ENCODE measurements around the gene SH3PXD2A. TPM values are rescaled to one million over a fixed set of nuclear protein-coding genes. Genes with fewer than 3 reads are reported as not detected.
"Not testable (repeated sequence)": the region's sequence is repeated elsewhere in the genome, so short reads cannot be mapped to it uniquely, and the experiment has no call there.

The SH3PXD2A gene
- total RNA-seq, 1 donor from 2014 or later = 8.2 TPM

- DNase-seq (ENCODE audit: low read depth) = no peak
Measured at GRCh38 chr10:103666087-103666761, 189.2 kb downstream of the SH3PXD2A start.

GRCh38 chr10:103665162-103665889, 190.1 kb downstream of the SH3PXD2A start:
- no peak for DNase-seq (ENCODE audit: low read depth)

GRCh38 chr10:103663802-103664201, 191.6 kb downstream of the SH3PXD2A start:
- DNase-seq (ENCODE audit: low read depth) = no peak

GRCh38 chr10:103663236-103663635, 192.1 kb downstream of the SH3PXD2A start:
- no peak for DNase-seq (ENCODE audit: low read depth)

DNA sequence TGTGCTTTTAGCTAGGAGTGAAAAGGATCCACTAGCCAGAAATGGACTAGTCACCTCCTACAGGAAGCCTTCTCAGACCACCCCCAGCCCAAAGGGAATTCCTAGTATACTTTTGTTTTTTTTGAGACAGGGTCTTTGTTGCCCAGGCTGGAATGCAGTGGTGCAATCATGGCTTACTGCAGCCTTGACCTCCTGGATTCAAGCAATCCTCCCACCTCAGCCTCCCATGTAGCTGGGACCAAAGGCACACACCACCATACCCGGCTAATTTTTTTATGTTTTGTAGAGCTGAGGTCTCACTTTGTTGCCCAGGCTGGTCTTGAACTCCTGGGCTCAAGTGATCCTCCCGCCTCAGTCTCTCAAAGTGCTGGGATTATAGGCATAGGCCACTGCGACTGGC, 192.7 kb downstream of the SH3PXD2A start:
- not testable (repeated sequence) for DNase-seq (ENCODE audit: low read depth)

DNA sequence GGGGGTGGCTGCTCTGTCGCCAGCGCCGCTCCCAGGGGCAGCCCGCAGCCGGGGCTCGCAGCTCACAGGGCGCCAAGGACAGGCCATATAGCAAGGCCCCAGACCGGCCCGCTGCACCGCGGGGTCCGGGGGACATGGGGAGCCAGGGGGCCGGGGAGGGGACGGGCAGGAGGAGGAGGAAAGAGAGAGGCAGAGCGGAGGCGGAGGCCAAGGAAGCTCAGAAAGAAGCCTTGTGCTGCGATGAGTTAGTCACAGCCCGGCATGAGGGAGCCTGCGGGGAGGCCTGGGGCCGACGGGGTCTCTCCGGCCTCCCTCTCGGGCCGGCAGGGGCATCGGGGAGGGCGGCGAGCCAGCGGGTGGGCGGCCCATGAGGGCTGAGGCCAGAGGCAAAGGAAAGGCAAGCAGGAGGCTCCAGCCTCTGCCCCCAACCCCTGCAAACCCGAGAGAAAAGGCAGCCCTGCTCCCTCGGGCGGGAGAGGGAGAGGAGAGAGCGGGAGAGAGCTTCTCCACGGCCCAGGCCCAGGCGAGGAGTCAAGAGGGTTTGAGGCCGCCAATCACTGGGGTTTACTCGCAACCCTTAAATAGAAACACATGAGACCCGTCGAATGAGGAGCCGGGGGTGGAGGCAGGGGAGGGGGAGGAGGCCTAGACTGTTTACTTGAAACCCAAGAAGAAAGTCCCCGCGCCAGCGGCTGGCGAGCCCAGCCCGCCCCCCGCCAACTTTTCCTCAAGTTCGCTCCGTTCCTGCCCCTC, 194.0 kb downstream of the SH3PXD2A start:
- DNase-seq (ENCODE audit: low read depth) = peak; percentile 82

GRCh38 chr10:103660364-103661197, 194.8 kb downstream of the SH3PXD2A start:
- no peak for DNase-seq (ENCODE audit: low read depth)

- DNase-seq (ENCODE audit: low read depth) = peak; percentile 92
Measured at GRCh38 chr10:103659674-103660363, 195.6 kb downstream of the SH3PXD2A start.

DNA sequence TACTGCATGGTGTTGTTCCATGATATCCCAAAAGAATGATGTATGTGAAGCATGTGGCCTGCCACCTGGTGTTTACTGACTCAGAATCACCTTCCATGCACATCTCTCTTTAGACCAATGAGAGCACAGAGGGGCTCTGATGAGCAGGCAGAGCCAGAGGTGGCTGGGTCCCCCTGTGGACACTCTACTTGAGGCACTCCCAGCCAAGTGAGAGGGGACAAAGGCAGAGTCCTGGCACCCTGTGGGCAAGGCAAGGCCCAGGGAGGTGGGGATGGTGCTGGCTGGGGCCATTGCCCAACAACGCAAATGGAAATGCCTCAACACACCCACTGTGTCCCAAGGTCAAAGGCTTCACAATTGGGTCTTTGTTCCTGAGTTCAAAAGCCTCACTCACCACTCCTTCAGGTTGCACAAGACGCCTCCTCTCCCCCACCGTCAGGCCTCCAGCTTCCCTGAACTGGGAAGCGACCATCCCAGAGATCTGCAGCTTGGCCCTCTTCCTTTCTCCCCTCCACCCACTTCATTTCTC, 197.3 kb downstream of the SH3PXD2A start:
- DNase-seq (ENCODE audit: low read depth) = no peak

DNA sequence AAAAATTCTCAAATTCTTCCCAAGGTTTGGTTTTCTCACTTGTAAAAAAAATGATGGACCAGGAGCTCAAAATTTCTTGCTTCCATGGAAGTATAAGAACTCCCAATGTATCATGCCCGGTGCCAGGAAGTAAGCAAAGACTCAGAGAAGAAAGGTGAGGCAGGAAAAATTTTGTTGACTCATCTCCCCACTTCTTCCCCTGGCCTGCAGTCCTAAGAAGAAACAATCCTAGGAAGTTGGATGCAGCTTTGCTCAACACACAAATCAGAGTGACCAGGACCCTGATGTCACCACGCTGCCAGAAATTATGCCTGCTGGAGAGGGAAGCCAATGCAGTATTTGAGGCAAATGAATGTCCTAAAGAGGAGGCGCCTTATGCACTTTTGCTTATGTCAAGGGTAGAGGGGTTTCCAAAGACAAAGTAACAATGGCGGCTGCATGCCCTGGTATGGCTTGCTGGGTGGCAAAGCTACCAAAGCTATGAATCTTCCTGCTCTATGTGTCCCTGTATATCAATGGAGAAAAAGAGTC, 198.2 kb downstream of the SH3PXD2A start:
- no peak for DNase-seq (ENCODE audit: low read depth)

DNA sequence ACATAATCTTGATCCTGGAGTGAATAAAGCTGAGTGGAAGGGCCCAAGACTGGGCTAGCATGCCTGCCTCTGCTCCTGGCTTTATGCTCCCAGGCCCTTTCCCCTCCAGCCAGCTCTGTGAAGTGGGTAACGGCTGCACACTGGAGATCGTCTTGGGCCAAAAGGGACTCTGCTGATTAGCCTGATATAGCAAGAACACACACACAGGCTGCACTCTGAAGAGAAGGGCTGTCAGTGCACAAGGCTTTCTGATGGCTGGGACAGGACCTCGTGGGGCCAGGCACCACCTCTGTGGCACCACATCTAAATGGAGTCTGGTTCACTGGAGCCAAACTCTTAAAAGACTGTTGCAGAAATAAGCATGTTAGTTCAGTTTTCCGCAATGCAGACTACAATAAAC, 200.5 kb downstream of the SH3PXD2A start:
- no peak for DNase-seq (ENCODE audit: low read depth)

DNA sequence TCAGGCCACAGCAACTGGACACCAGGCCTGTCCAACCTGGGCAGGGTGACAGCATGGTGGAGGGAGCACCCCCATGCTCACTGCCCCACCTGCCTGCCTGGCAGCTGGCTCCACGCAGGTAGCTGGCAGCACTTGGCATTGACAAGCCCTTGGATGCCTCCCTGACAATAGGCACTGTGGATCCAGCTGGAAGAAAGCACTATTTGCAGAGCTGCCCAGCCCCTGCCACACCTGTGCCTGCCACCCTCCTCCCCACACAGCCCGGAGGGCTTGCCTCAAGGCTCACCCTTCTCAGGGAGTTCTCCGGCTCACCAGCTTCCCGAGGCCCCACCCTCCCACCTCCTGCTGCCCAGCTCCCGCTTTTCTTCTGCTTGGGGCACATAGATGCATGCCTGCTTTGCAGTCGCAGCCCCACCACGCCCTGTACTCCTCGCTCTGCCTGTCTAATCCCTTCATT, 201.8 kb downstream of the SH3PXD2A start:
- no peak for DNase-seq (ENCODE audit: low read depth)

DNA sequence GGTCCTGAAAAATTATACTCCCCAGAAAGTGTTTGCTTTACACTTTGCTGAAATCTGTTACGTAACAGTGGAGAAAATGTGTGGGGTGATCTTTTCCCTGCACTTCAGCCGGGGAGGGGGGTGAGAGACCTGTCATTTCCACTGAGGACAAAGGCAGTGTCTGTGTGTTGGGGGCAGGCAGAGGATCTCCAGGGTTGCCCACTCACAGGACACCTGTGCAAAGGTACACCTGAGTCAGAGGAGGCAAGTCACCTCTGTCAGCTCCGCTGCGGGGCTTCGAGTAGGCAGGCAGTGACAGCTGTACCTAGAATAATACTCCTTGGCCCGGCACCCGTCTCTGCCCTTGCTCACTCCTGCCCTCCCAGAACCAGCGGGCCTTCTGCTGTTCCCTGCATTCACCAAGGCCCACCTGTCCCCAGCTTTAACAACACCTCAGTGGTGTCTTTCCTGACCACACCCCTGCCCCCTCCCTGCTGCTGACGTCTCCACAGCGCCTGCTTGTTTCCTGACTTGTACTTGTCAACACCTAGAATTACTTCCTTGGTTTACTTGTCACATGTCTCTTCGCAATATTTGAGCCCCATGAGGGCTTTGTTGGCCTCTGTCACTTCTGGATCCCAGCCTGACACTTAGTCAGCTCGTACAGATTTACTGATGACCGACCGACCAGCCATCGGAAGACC, 202.6 kb downstream of the SH3PXD2A start:
- DNase-seq (ENCODE audit: low read depth) = no peak

DNA sequence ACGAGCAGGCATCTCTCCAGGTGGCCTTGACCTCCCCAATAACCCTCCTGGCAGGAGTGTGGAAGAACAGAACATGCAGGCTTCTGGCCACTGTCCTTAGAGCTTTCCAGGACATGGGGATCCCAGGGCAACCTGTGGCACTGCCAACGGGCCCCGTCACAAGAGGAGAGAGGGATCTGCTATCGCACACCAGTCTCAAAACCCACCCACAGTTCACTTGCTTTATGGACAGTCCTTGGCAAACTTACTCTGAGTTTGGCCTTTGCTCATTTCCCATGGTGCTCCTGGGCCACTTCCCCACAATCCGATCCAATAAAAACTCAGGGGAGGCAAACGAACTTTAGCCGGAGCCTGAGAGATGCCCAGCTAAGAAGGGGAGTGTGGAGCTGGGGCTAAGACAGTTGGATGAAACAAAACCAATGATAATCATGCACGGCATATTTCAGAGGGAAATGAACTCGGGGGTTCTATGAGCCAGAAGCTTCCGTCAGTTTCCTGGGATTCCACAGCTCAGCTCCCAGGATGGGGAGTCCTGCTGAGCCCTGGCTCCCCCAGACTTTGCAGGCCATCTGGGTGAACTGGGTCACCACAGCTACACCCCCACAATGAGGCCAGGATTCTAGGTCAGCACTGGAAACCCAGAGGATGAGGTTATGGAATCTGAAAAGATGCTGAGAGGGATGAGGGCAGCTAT, 203.4 kb downstream of the SH3PXD2A start:
- DNase-seq (ENCODE audit: low read depth) = no peak

DNA sequence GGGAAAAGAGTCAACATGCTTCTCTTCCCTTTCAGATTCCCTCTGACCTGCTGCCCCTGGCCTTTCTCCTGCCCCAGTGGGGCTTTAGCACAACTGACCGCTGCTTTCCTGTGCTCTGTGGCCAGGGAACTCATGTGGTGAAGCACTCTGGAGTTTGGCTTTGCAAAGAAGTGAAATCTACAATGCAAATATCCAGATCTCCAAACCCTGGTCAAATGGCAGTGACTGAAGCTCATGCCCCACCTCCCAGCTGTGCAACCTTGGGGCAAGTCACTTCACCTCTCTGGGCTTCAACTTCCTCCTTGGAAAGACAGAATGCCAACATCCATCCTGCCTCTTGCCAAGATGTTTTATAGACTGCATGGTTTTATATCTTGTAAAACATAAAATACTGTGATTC, 204.0 kb downstream of the SH3PXD2A start:
- no peak for DNase-seq (ENCODE audit: low read depth)

DNA sequence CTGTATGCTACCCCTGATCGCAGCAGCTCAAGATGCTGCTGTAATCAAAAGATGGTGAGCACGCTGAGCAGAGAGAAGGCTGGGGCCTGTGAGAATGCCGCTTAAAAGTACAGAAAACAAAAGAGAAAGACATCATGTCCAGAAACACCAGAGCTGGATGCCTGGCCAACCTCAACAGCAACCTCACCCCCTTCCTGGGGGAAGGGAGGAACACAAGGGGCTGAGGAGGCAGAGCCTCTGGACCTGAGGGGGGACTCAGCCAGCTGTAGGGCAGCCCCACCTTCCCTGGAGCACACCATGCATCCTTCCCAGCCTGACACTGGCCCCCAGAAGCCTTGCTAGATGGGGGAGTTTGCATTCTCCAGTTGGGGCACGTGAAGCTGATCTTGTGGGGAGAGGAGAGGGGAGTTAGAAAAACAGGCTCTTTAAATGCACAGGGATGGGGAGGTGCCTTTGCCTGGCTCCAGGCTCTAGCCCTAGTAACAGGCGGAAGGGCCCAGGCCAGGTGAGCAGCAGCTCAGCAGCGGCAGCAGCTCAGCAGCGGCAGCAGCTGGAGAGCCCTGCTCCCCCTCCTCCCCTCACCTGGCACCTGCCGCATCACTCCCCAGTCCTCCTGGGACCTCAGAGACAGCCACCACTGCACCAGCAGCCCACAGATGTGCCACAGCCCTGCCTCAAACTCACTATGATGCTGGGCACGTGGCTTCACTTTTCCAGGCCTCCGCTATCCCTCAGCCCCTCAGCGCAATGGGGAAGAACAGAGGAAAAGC, 205.5 kb downstream of the SH3PXD2A start:
- DNase-seq (ENCODE audit: low read depth) = no peak

- DNase-seq (ENCODE audit: low read depth) = no peak
Measured at GRCh38 chr10:103648636-103649532, 206.5 kb downstream of the SH3PXD2A start.

- DNase-seq (ENCODE audit: low read depth) = no peak
Measured at GRCh38 chr10:103648251-103648635, 207.1 kb downstream of the SH3PXD2A start.

All from renal cortical epithelial cell (primary cell).